Stimulated activated CD4-positive, alpha-beta T cell treated with anti-CD3 and anti-CD28 coated beads, Interleukin-4, amount 100 ng/mL, for 48 hours (primary cell): ENCODE data around the gene RASEF.
A peak's percentile ranks its signal among the peaks of the same experiment; 100 is the strongest.
"Not testable (repeated sequence)": the region's sequence is repeated elsewhere in the genome, so short reads cannot be mapped to it uniquely, and the experiment has no call there.

Experiments
- DNase-seq, 2 donors: peaks; one replicate each; pipeline ENCODE4 v3.0.0-alpha.2; 2020; ENCODE audit warnings: low read depth in 2 of 2

Gene RASEF

DNA sequence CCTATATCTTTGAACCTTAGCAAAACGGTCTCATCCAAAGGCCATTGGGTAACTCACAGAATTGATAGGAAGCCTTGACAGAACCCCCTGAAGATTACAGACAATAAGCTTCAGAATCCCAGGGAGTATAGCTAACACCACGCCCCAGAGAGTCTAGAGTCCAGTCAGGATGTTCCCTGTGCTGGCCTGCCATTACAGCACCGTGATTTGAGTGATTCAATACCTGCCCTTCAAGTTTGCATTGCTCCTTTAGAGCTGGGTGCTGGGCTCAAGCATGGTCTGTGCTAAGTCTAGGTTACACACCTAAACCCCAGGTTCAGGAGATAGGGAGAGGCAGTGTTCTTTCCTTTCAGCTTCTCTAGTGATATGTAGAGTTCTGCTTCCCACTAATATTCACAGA is 90.5 kb downstream of the RASEF start:
- no peak for DNase-seq

GRCh38 chr9:82970359-82970758 is 92.6 kb downstream of the RASEF start:
- DNase-seq, result no peak

DNA sequence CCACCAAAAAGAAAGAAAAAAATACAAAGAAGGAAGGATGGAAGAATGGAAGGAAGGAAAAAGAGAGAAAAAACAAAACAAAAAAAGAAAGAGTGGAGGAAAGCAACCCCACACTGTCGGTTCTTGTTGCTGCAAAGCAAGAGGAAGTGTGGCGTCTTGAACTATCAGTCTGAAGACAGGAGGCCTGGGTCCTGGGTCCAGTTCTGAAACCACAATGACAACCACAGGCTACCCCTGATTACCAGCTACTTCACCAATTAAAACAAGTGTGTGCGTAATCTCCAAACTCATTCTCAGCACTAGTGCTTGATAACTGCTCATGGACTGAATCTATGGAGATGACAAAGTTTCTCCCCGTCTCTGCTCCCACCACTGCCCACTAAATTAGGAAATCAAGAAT is 93.7 kb downstream of the RASEF start:
- DNase-seq, result no peak

GRCh38 chr9:82968816-82969215 is 94.1 kb downstream of the RASEF start:
- no peak for DNase-seq

DNA sequence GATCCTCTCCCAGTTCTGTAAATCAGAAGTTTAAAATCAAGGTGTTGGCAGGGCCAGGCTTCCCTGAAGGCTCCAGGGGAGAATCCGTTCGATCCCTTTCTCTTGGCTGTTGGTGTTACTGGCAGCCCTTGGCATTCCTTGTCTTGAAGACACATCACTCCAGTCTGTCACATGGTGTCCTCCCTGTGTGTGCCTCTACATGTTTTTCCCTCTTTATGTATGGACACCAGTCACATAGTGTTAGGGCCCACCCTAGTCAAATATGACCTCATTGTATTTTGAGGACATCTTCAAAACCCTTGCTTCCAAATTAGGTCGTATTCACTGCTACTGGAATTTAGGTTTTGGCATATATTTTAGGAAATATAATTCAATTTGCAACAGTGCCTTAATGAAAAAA is 94.6 kb downstream of the RASEF start:
- no peak for DNase-seq

- peak; percentile 28 to 48 for DNase-seq
Measured at GRCh38 chr9:82961504-82962125, 101.3 kb downstream of the RASEF start.

DNA sequence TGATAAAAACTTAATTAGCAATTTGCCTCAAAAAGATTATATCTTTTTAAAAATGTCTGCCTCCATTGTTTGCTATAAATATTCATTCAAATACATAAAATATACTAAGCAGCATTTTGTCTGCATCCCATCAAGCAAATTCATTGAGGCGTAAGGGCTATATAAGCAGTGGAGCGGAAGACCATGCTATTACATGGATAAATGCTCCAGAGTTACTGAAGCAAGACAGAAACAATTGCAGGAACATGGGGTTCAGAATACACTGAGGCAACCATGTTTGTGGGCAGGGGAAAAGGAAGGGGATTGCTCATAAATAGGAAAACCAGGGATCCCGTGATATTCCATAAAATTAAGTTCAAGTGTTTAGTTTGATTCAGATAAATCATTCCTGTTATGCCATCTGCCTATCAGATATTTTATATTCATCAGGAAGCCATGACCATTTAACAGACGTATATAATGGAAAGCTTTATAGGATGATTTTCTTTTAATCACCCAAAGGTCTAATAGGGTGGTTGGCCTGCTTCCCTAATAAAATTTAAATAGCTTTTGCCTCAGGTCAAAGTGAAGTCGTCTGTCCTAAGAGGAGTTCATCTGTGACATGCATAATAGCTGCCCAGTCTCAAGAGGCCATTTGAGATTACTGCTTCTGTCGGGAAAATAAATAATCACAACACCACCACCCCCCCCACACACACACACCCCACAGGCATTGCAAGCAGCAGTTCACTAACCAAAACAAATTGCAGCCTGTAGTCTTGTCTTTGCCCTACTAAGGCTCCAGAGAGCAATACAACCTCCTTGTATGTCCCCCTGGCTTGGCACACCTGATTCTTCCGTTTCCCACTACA is 105.2 kb downstream of the RASEF start:
- DNase-seq, result no peak

GRCh38 chr9:82949203-82949602 is 113.7 kb downstream of the RASEF start:
- no peak for DNase-seq

DNA sequence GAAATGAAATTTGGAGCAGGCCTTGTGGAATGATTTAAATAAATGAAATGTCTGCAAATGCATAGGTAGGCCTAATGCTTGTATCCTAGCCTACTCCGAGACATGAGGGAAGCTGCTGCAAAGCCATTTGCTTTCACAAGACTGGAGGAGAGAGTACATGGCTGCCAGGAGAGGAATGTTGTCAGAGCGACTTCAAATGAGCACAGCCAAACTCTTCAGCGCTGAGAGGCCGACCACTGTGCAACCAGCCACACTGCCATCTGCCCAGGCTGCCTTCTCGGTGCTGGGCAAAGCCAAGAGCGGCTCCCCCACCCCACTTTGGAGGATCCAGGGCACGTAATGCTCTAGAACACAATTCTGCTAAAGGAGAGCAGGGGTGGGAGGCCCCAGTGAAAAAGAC is 122.6 kb downstream of the RASEF start:
- no peak for DNase-seq

DNA sequence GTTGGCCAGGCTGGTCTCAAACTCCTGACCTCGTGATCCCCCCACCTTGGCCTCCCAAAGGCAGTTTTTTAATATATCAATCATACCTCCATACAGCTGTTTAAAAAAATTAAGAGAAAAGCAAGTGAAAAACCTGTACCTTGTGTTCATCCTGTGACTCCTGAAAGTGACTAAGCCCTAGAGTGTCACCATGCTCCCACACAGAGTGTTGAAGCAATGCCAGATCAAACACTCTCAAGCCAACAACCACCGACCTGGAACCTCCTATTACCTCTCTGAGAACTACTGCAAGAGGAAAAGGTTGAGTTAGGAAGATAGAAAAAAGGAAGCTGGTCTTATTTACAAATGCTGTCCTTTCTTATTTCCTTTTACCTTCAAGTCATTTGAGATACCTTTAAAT is 123.5 kb downstream of the RASEF start:
- DNase-seq, result no peak

GRCh38 chr9:82938426-82939218 is 124.3 kb downstream of the RASEF start:
- no peak for DNase-seq

- not testable (repeated sequence) for DNase-seq
Measured at GRCh38 chr9:82936561-82936960, 126.4 kb downstream of the RASEF start.

DNA sequence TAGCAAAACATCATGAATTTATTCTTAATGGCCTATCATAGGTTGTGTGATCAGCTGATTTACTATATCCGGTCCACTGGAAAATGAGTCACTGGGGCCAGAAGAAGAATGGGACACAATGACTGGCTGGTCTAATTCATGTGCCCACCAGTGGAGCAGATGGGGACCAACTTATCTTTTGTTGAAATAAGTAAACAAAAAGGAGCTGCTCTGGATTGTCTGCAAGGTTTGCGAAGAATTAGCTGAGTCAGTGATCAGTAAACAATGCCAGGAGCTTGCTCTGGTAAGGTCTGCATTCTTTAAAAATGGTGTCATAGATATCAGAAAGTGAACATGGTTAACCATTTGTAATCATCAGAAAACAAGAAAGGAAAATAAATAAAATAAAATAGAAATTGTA is 128.0 kb downstream of the RASEF start:
- no peak for DNase-seq

DNA sequence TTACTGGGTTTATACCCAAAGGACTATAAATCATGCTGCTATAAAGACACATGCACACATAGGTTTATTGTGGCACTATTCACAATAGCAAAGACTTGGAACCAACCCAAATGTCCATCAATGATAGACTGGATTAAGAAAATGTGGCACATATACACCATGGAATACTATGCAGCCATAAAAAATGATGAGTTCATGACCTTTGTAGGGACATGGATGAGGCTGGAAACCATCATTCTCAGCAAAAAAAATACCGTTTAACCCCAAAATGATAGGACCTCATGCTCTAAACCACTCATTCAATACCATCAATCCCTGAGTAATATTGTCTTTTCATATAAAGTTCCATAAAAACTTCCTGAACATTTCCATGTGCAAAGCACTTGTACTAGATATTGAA is 128.9 kb downstream of the RASEF start:
- not testable (repeated sequence) for DNase-seq

DNA sequence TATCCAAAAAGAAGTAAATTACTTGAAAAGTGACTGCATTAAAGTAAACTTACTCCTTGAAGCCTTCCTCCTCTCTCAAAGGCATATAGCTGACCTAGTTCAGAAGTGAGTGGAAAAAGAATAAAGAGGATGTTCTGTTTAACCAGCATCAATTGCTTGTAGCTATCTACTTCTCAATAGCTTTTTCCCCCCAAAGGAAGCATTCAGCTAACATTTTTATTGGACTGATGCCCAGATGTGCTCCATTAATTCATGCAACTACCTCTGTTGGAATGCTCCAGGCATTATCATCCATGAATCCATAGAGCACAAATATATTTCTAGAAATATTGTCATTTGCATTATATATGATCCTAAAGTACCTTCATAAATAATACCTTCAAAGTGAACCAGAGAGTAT is 132.8 kb downstream of the RASEF start:
- DNase-seq, result no peak
